Stimulated activated CD4-positive, alpha-beta T cell treated with anti-CD3 and anti-CD28 coated beads, TNF-alpha, amount 100 ng/mL, for 4 hours (primary cell): Measurements from ENCODE around the gene PDZD2.
"Not testable (repeated sequence)": the region's sequence is repeated elsewhere in the genome, so short reads cannot be mapped to it uniquely, and the experiment has no call there.

Source experiments
- DNase-seq, 3 experiments: peaks; one replicate each; pipeline ENCODE4 v3.0.0-alpha.2; 2020; ENCODE audit warnings: low read depth in 3 of 3

PDZD2 gene

GRCh38 chr5:31975189-31975612, 336.3 kb downstream of the PDZD2 start:
- not testable (repeated sequence) for DNase-seq

GRCh38 chr5:31976169-31976568, 337.2 kb downstream of the PDZD2 start:
- no peak for DNase-seq

DNA sequence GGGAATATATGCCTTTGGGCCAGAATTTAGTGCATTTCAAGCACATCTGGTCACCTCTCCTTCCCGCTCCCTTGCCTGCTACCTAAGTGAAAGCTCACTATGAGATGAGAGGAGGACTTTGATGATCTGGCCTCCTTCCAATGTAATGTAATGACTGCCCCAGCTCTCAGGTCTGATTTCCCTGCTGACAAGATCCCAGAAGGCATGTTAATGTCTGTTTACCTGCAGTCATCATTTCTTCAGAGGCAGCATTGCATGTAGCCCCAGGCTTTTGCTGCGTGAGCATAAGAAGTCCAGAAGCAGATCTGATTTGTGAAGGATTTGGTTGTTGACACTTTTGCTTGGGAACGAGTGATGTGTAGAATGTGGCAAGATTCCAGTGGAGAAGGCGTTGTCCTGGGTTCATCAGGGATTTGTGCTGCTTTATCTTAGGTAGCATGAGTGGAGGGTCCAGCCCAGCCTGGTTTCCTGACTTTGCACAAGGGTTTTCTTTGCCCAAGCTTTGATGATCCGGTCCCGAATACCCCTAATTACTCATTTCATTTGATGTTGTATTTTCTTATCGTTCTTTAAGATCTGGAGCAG, 342.5 kb downstream of the PDZD2 start:
- DNase-seq = no peak

DNA sequence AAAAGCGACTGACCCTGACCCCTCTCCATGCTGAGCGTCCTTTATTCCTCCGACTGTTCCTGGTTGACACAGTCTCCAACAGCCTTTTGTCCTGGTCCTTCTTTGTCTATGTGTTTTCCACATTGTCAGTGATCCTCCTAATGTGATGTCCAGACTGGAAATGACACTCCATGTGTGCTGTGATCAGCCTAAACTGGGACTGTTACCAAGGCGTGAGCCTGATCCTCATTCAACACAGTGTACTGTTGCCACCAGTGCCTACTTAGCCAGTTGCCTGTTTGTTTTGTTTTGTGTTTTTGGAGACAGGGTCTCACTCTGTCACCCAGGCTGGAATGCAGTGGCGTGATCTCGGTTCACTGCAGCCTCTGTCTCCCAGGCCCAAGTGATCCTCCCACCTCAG, 343.1 kb downstream of the PDZD2 start:
- no peak for DNase-seq

DNA sequence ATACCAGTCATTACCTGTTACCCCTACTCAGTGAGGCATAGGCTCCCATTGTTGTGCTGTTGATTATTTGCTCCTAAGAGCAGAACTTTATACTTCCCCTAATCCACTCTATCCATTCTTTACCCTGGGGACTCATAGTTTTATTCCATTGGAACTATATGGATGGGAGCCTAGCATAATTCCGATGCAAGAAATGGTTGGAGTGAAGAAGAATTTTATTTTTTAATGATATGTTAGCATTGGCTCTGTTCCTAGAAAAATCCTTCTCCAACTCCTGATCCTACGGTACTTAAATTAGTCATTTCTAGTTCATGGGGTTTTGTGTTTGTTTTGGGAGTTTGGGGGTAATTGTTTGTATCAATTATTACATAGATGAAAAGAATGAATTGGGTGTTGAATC, 343.7 kb downstream of the PDZD2 start:
- DNase-seq = no peak

DNA sequence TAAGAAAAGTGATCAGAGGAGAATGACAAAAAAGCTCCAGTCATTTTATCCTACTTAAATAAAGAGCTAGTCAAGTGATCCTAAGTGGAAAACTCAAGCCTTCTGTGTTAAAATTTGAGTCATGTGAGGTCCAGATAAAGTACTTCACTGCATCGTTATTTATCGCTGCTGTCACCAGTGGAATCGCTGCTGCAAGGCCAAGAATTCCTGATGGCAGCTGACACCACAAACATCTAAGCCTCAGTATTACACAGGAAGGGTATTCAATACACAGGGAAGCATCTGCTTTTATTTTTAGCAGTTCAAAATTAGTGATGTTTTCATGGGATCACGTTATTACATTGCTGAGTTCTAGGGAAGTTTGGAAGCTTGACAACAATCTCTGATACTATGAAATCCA, 344.9 kb downstream of the PDZD2 start:
- DNase-seq = no peak

DNA sequence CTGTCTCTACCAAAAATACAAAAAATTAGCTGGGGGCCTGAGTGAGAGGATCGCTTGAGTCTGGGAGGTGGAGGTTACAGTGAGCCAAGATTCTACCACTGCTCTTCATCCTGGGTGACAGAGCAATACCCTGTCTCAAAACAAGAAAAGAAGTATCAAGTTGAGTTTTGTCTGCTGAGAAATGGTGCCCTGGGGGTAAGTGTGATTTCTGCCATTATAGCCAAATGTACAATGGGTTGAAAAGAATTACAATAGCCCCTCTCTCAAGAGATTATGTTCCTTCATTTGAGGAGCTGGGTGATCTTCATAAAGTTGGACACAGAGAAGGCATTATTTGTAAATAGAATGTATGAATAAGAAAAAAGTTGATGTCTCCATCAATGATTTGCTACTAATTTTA, 345.8 kb downstream of the PDZD2 start:
- DNase-seq = no peak

DNA sequence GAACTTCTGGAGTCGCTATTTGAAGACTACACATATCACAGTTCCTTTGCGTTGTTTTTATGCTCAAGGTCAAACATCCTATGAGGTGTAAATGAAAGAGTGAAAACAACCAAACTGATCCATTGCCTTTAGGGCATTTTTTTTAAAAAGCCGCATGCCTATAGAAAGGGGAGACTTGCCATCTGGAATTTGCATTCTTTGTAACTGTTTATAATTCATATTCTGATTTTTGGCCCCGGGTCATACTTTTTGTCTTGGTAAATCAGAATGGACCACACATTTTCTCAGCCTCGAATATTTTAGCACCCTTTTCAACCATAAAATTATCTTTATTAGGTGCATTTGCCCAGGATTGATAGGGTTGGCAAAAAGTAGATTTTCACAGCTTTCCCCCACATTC, 347.2 kb downstream of the PDZD2 start:
- no peak for DNase-seq

GRCh38 chr5:31987985-31988710, 349.2 kb downstream of the PDZD2 start:
- DNase-seq = no peak

- DNase-seq = no peak
Measured at GRCh38 chr5:31990081-31990650, 351.2 kb downstream of the PDZD2 start.

- no peak for DNase-seq
Measured at GRCh38 chr5:31990701-31991110, 351.8 kb downstream of the PDZD2 start.

GRCh38 chr5:31992377-31992776, 353.4 kb downstream of the PDZD2 start:
- DNase-seq = no peak

- no peak for DNase-seq
Measured at GRCh38 chr5:31993165-31993961, 354.4 kb downstream of the PDZD2 start.

GRCh38 chr5:31995006-31995405, 356.1 kb downstream of the PDZD2 start:
- no peak for DNase-seq

- DNase-seq = no peak
Measured at GRCh38 chr5:31995714-31996113, 356.8 kb downstream of the PDZD2 start.

GRCh38 chr5:31996909-31997308, 358.0 kb downstream of the PDZD2 start:
- DNase-seq = no peak

- DNase-seq = no peak
Measured at GRCh38 chr5:31999470-31999869, 360.5 kb downstream of the PDZD2 start.

DNA sequence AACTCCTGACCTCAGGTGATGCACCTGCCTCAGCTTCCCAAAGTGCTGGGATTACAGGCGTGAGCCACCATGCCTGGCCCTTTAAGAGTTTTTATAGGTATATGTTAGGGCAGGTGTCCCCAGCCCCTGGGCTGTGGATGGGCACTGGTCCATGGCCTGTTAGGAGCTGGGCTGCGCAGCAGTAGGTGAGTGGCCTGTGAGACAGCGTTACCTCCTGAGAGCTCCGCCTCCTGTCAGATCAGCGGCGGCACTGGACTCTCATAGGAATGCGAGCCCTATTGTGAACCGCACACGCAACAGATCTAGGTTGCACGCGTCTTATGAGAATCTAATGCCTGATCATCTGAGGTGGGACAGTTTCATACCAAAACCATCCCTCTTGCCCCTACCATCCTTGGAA, 361.8 kb downstream of the PDZD2 start:
- DNase-seq = no peak

DNA sequence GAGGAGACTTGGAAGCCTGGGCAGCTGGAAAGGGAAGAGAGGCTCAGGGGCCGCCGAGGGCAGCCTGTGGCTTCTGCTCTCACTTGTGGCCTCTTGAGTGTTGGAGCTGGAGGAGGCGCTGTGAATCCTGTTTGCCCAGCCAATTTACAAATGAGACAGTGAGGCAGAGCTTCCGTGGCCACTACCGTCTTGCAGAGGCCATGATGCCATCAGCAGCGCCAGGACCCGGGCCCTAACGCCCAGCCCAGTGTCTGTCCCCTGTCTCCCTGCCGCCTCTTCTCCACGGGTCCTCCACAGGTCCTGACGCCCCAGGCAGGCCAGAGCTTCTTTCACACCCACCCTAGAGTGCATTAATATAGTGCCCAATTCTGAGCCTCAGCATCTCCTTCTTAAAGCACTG, 362.4 kb downstream of the PDZD2 start:
- no peak for DNase-seq

DNA sequence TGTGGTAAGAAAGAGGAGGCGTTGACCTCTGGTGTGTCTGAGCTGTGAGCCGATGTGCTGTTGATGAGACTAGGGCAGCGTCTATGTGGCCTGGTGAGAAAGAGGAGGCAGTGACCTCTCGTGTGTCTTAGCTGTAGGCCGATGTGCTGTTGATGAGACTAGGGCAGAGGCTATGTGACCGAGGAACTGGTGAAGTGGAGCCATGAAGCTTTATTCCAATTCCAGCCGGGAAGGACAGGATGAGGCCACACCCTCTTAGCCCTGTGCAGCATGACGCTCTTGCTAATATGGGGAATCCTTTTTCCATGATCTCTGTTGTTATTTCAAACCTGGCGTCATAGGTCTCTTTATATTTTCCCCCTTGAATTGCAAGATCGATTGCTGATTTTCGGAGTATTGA, 362.8 kb downstream of the PDZD2 start:
- no peak for DNase-seq

GRCh38 chr5:32002755-32003154, 363.8 kb downstream of the PDZD2 start:
- DNase-seq = no peak

DNA sequence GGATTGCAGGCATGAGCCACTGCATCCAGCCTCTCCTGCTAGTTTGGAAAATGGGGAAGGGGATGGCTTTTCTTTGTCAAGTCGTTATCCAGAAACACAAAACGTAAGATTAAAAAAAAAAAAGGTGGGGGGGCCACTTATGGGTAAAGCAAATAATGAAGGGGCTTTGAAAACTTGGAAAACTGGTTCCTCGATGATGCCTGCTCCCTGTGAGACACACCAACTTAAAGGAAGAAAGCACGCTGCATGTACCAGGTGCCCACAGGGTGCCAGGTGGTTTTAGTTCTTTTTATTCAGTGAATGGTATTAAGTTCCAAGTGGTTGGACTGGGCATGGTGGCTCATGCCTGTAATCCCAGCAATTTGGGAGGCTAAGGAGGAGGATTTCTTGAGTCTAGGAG, 365.1 kb downstream of the PDZD2 start:
- DNase-seq = no peak

DNA sequence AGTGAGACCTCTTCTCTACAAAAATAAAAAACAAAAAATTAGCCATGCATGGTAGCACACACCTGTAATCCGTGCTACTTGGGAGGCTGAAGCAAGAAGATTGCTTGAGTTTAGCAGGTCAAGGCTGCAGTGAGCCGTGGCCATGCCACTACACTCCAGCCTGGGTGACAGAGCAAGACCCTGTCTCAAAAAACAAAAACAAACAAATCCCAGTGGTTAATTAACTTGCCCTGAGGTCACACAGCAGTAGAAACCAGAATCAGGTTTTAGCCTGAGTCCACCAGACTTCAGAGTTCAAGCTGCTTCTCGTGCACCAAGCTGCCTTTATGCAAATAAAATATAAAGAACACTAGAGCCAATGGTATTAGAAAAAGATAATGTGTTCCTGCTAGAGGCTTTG, 365.5 kb downstream of the PDZD2 start:
- no peak for DNase-seq
